Measurements from ENCODE around the gene HOXC11. TPM values are rescaled to one million over a fixed set of nuclear protein-coding genes. Genes with fewer than 3 reads are reported as not detected.

Gene HOXC11
- total RNA-seq, 3 donors from 2014 or later (not counting 1 experiment from before 2014, with no cell fraction given): not detected

DNA sequence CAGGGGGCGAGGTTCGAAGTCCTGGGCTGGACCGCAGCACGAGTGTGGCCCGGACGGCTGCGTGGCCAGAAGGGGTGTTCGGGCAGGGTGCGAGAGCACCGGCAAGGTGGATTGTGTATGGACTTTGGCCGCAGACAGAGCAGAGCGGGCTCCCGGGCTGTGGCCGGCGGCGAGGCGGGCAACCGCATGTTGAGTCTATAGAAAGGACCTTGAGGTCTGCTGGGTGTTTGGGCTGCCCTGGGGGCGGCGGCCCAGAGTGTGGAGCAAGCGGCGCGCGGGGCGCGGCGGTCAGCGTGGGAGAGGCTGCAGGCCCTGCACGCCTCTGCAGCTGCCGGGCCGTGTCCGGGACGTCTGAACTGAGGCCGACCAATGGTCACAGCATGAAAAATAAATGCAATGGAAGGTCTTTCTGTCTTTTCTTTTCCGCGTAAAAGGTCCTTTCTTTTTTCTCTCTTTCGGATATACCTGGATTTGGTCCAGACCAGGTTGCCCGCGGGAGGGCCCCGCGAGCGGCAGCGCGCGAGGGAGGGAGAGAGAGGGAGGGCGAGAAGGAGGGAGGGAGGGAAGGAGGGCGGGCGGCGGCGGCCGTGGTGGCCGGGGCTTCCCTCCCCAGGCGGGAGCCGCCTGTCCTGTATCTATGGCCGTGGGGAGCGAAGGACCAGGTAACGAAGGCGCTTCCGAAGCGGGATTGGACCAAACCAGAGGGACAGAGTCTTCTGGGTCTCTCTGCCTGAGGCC is 21.5 kb downstream of the HOXC11 start:
- H3K27ac ChIP-seq (ENCODE audit: low read length): no peak overlapping the region
- peaks cover 94% of the 10 kb centered on the region for H3K27me3 ChIP-seq (ENCODE audit: control insufficient read depth, insufficient read depth, low read length)
- TF ChIP-seq, protein P1, sequence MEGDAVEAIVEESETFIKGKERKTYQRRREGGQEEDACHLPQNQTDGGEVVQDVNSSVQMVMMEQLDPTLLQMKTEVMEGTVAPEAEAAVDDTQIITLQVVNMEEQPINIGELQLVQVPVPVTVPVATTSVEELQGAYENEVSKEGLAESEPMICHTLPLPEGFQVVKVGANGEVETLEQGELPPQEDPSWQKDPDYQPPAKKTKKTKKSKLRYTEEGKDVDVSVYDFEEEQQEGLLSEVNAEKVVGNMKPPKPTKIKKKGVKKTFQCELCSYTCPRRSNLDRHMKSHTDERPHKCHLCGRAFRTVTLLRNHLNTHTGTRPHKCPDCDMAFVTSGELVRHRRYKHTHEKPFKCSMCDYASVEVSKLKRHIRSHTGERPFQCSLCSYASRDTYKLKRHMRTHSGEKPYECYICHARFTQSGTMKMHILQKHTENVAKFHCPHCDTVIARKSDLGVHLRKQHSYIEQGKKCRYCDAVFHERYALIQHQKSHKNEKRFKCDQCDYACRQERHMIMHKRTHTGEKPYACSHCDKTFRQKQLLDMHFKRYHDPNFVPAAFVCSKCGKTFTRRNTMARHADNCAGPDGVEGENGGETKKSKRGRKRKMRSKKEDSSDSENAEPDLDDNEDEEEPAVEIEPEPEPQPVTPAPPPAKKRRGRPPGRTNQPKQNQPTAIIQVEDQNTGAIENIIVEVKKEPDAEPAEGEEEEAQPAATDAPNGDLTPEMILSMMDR (IDR thresholded peaks at IDR 0.05): no peak
- Mint-ChIP-seq H3K4me3 (peak overlapping the region; percentile 91), H3K27ac (peak overlapping the region in 1 of 2 donors; percentile 63), H3K36me3 (peaks cover 5% of the 10 kb centered on the region), H3K27me3 (ENCODE audit: low read depth in 2 of 2) (peaks cover 78 to 89% of the 10 kb centered on the region in 2 donors), H3K9me3 (no peaks in the 10 kb centered on the region), H3K4me1 (peaks cover 53 to 59% of the 10 kb centered on the region in 2 donors)
- no peaks in the 10 kb centered on the region for H3K36me3 ChIP-seq (ENCODE audit: control insufficient read depth, insufficient read depth, low read length)
- ATAC-seq: peak in 2 of 3 donors; percentile 20 to 44
- DNase-seq: no peak
- H3K9me3 ChIP-seq (ENCODE audit: control insufficient read depth, insufficient read depth, low read length): peaks cover 3% of the 10 kb centered on the region
- peaks cover 42% of the 10 kb centered on the region for H3K4me1 ChIP-seq (ENCODE audit: control insufficient read depth, insufficient read depth, low read length)
- H3K4me3 ChIP-seq (ENCODE audit: low read length): no peak overlapping the region
- WGBS (ENCODE audit: insufficient coverage): 6% methylated on average over 59 of the region's 60 CpGs
- intact Hi-C loops (cut with micrococcal nuclease): loop anchor here (5.0 kb wide), 2 partner anchors 37 to 38 kb away; partner anchors contain the start of gene HOXC5

DNA sequence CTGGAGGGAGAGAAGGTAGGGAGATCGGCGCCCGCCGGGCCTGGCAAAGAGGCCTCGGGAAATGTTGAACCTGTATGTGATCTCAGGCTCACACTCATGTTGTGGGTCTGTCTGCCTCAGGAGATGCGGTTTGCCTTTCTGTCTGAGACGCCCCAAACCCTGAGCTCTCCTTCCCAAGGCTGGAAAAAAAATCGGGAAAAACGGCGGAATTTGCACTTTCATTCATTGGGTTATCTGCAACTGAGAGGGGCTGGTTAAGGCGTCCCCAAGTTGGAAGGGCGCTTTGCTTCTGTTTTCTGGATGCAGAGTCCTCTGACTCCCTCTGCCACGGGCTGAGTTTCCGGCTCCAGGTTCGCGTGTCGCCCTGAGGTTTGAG is 22.1 kb downstream of the HOXC11 start:
- DNase-seq (no peak), ATAC-seq (peak in 1 of 3 donors; percentile 20)
- intact Hi-C loops (cut with micrococcal nuclease): loop anchor here (5.0 kb wide), 2 partner anchors 37 to 38 kb away; partner anchors contain the start of gene HOXC5
- peaks cover 45% of the 10 kb centered on the region for H3K4me1 ChIP-seq (ENCODE audit: control insufficient read depth, insufficient read depth, low read length)
- Mint-ChIP-seq H3K4me3 (peak overlapping the region; percentile 91), H3K9me3 (no peaks in the 10 kb centered on the region), H3K27me3 (ENCODE audit: low read depth in 2 of 2) (peaks cover 76 to 89% of the 10 kb centered on the region in 2 donors), H3K27ac (peak overlapping the region in 1 of 2 donors; percentile 29), H3K36me3 (peaks cover 4% of the 10 kb centered on the region), H3K4me1 (peaks cover 49 to 53% of the 10 kb centered on the region in 2 donors)
- peaks cover 94% of the 10 kb centered on the region for H3K27me3 ChIP-seq (ENCODE audit: control insufficient read depth, insufficient read depth, low read length)
- no peaks in the 10 kb centered on the region for H3K36me3 ChIP-seq (ENCODE audit: control insufficient read depth, insufficient read depth, low read length)
- H3K4me3 ChIP-seq (ENCODE audit: low read length): peak overlapping the region; percentile 43
- 4% methylated on average over 17 of the region's 17 CpGs for WGBS (ENCODE audit: insufficient coverage)
- H3K9me3 ChIP-seq (ENCODE audit: control insufficient read depth, insufficient read depth, low read length): peaks cover 3% of the 10 kb centered on the region
- H3K27ac ChIP-seq (ENCODE audit: low read length): no peak overlapping the region
- TF ChIP-seq, protein P1 (IDR thresholded peaks at IDR 0.05): no peak

DNA sequence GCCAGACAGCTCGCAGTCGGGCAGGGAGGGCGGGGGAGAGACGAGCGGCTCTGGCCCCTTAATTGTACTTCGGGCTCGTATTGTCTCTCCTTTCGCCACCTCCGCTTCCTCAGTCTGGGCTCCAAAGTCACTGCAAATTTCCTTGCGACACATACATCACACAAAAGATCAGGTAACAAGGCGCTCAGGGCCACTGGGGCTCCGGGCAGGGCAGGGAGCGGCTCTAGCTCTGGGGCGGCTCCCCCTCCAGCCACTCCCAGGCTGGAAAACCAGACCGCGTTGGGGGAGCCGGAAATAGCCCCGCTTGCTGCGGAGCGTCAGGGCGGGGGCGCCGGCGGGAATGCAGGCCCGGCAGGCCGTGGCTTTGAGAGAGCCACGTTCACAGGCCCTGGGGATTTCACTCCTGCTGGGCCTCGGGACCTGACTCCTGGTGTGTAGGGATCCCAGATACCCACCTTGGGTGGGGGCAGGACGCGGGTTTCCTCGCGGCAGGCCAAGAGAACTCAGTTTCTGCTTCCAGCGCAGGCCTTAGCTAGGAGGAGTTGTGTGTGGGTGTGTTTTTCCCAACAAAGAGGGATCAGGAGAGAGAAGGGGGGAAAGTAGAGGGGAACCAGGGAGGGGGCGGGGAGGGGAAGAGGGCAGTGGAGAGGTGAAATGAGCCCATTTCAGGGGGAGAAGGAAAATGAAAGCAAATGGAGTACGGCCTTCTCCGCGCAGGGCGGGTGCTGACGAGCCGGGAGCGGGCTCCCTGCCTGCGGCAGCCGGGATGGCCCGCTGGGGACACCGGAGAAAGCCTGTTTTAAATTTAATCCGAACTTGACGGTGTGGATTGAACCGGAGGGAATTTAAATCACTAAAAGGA is 22.7 kb downstream of the HOXC11 start:
- Mint-ChIP-seq H3K4me3 (peak overlapping the region; percentile 91), H3K9me3 (no peaks in the 10 kb centered on the region), H3K36me3 (no peaks in the 10 kb centered on the region), H3K27me3 (ENCODE audit: low read depth in 2 of 2) (peaks cover 74 to 89% of the 10 kb centered on the region in 2 donors), H3K4me1 (peaks cover 46 to 47% of the 10 kb centered on the region in 2 donors), H3K27ac (peak overlapping the region in 1 of 2 donors; percentile 81)
- intact Hi-C loops (cut with micrococcal nuclease): loop anchor here (5.0 kb wide), 2 partner anchors 37 to 38 kb away; partner anchors contain the start of gene HOXC5
- Histone ChIP-seq H3K4me1 (ENCODE audit: control insufficient read depth, insufficient read depth, low read length) (peaks cover 49% of the 10 kb centered on the region), H3K27ac (ENCODE audit: low read length) (no peak overlapping the region), H3K36me3 (ENCODE audit: control insufficient read depth, insufficient read depth, low read length) (no peaks in the 10 kb centered on the region), H3K27me3 (ENCODE audit: control insufficient read depth, insufficient read depth, low read length) (peaks cover 92% of the 10 kb centered on the region), H3K9me3 (ENCODE audit: control insufficient read depth, insufficient read depth, low read length) (peaks cover 3% of the 10 kb centered on the region), H3K4me3 (ENCODE audit: low read length) (peak overlapping the region; percentile 43)
- TF ChIP-seq, protein P1 (IDR thresholded peaks at IDR 0.05): no peak
- DNase-seq (peak in 1 of 2 donors; percentile 60), ATAC-seq (peak; percentile 50 to 65 (median 53))
- 2% methylated on average over 48 of the region's 48 CpGs for WGBS (ENCODE audit: insufficient coverage)

Data from natural killer cell (primary cell).